K562 (cell line): Measurements from ENCODE around the gene MYCL. TPM values are rescaled to one million over a fixed set of nuclear protein-coding genes. Genes with fewer than 3 reads are reported as not detected.

ENCODE experiments used
- ATAC-seq: fragments of 200-7000 bp; cut with Tn5 transposase; 3 replicates; pipeline ENCODE4 v1.9.1; 2020; ENCODE audit warnings: moderate library complexity
- Bru-seq: library from RNA; stranded (reverse); fragments of 400-500 nt; gene quantifications from one replicate; lab custom pipeline; 2021; lab: Mats Ljungman, UMichigan
- BruChase-seq, 2 experiments: library from RNA; stranded (reverse); fragments of 400-500 nt; gene quantifications; one replicate each; lab custom pipeline; 2021; lab: Mats Ljungman, UMichigan
- BruUV-seq: library from RNA; stranded (reverse); fragments of 400-500 nt; replicated peaks from 2 replicates; lab custom pipeline; 2021; lab: Mats Ljungman, UMichigan
- CTCF ChIA-PET: fragments of 300-600 bp; formaldehyde crosslinking; extraction: SDS; loops from one replicate; lab custom pipeline; 2021; ENCODE audit warnings: low intra/inter-chr PET ratio; lab: Yijun Ruan, JAX
- POLR2A ChIA-PET: fragments of 300-600, 350-650 bp; sonication (Branson Sonifier 250); formaldehyde crosslinking; extraction: SDS; loops from one replicate; lab custom pipeline; 2021; ENCODE audit warnings: antibody characterized with exemption, inconsistent platforms; lab: Yijun Ruan, JAX
- DNase-seq, 4 experiments: peaks; one replicate each; pipeline versions ENCODE4 v3.0.0 to v3.0.0-alpha.2; 2011 to 2018; ENCODE audit warnings: low spot score in 3 of 4, mixed read lengths in 3 of 4; ENCODE audit errors: extremely low read depth in 1 of 4
- FAIRE-seq: peaks from 2 replicates; lab custom pipeline; 2011; peaks lifted over from hg19 to GRCh38; lab: Jason Lieb, UNC
- H2AFZ ChIP-seq: 2 replicates; pipeline ENCODE4 v1.6.0; 2011; ENCODE audit warnings: low read depth, low read length, control low read depth, inconsistent platforms
- H3K27ac ChIP-seq: fragments of 200-600 bp; 3 replicates; pipeline ENCODE4 v1.8.0; 2011; ENCODE audit warnings: low read depth, mild to moderate bottlenecking, control low read depth, inconsistent platforms, low read length, moderate library complexity, mixed read lengths; ENCODE audit errors: extremely low read depth
- H3K27me3 ChIP-seq, 2 experiments: fragments of 300-600 bp in 1 of 2; 2 replicates in 1 of 2; 3 replicates in 1 of 2; pipeline versions ENCODE4 v1.6.0 to v1.8.0; 2011; ENCODE audit warnings: inconsistent platforms in 2 of 2, low read length in 2 of 2, mild to moderate bottlenecking in 1 of 2, mixed read lengths in 1 of 2, moderate library complexity in 1 of 2; ENCODE audit not compliant: control insufficient read depth in 2 of 2, insufficient read depth in 2 of 2
- H3K36me3 ChIP-seq: fragments of 300-600 bp; 3 replicates; pipeline ENCODE4 v1.8.0; 2011; ENCODE audit warnings: mild to moderate bottlenecking, low read length, inconsistent platforms; ENCODE audit not compliant: control insufficient read depth, insufficient read depth
- H3K4me1 ChIP-seq, 2 experiments: fragments of 200-600 bp in 1 of 2; replicated peaks in 1 of 2; 2 replicates in 1 of 2; 3 replicates in 1 of 2; pipeline versions ENCODE4 v1.5.1 to v1.8.0; 2011; ENCODE audit warnings: inconsistent platforms in 2 of 2, low read length in 2 of 2, mild to moderate bottlenecking in 1 of 2, mixed read lengths in 1 of 2, moderate library complexity in 1 of 2; ENCODE audit not compliant: control insufficient read depth in 2 of 2, insufficient read depth in 2 of 2
- H3K4me2 ChIP-seq: 2 replicates; pipeline ENCODE4 v1.6.1; 2011; ENCODE audit warnings: low read length, control low read depth, inconsistent platforms, mixed read lengths; ENCODE audit not compliant: insufficient read depth
- H3K4me3 ChIP-seq: fragments of 200-600 bp; sonication (generic), shearing (Covaris generic); 2 replicates; pipeline ENCODE4 v1.5.1; 2016; ENCODE audit warnings: control low read depth, inconsistent platforms
- H3K79me2 ChIP-seq: fragments of 200-600 bp; 3 replicates; pipeline ENCODE4 v1.8.0; 2011; ENCODE audit warnings: low read length, inconsistent platforms; ENCODE audit not compliant: control insufficient read depth, insufficient read depth
- H3K9ac ChIP-seq, 2 experiments: 2 replicates each; pipeline versions ENCODE4 v1.6.0 to v1.6.1; 2011; ENCODE audit warnings: low read depth in 2 of 2, low read length in 2 of 2, control low read depth in 1 of 2, inconsistent platforms in 1 of 2, mild to moderate bottlenecking in 1 of 2, mixed read lengths in 1 of 2; ENCODE audit not compliant: insufficient read depth in 1 of 2
- H3K9me1 ChIP-seq: one replicate; pipeline ENCODE4 v1.6.0; 2011; ENCODE audit warnings: inconsistent platforms, mild to moderate bottlenecking, low read length, moderate library complexity; ENCODE audit not compliant: control insufficient read depth, insufficient read depth
- H3K9me3 ChIP-seq: replicated peaks from 2 replicates; pipeline ENCODE4 v1.5.1; 2011; ENCODE audit warnings: low read depth, low read length, inconsistent platforms; ENCODE audit not compliant: control insufficient read depth, insufficient read depth
- H4K20me1 ChIP-seq: replicated peaks from 2 replicates; pipeline ENCODE4 v1.6.1; 2011; ENCODE audit warnings: low read length, inconsistent platforms, mixed read lengths; ENCODE audit not compliant: control insufficient read depth, insufficient read depth
- ZNF785 ChIP-seq: fragments of 250-450 bp; sonication (Bioruptor Pico); IDR thresholded peaks from 2 replicates; pipeline ENCODE4 v1.4.0; 2020; ENCODE audit warnings: mild to moderate bottlenecking
- WGBS: fragments of 100-300 bp; shearing (Covaris generic); methylation state at CpG from one replicate; pipeline ENCODE4 v1.1.6; 2016; ENCODE audit warnings: low coverage, mixed read lengths; ENCODE audit not compliant: insufficient coverage; ENCODE audit errors: missing lambda C conversion rate; 5-methylcytosine and 5-hydroxymethylcytosine counted together
- in situ Hi-C: fragments of 300-500 bp; cut with MboI; formaldehyde crosslinking; loops from 4 replicates; pipeline ENCODE4 v1.15.0; 2018; ENCODE audit warnings: inconsistent platforms, mixed read lengths
- intact Hi-C: fragments of 100-400 bp; cut with micrococcal nuclease; formaldehyde crosslinking; loops from 2 replicates; pipeline ENCODE4 v1.14.2; 2022
- long read RNA-seq, 3 experiments: library from polyadenylated mRNA in 2 of 3; library from RNA in 1 of 3; unstranded in 2 of 3; stranded (forward) in 1 of 3; transcript quantifications; one replicate each; pipeline ENCODE4 v2.0.0, GENCODE V29; 2019 to 2022
- polyA minus RNA-seq, 3 experiments: library from RNA; depleted of rRNA, polyadenylated mRNA; stranded (reverse); fragments of >200 nt; gene quantifications; 2 replicates each; pipeline ENCODE4 v1.2.3, GENCODE V29; 2011
- polyA plus RNA-seq, 8 experiments: library from polyadenylated mRNA; depleted of rRNA in 4 of 8; stranded (reverse) in 5 of 8; unstranded in 3 of 8; fragments of >200 nt; fragmentation: Nextera tagmentation in 2 of 8; fragmentation: Illumina TruSeq in 1 of 8; extraction: Ambion mirVana in 2 of 8; extraction: Trizol in 1 of 8; gene quantifications; 2 replicates each; pipeline versions ENCODE4 v1.2.1 to v1.2.3, GENCODE V29; 2011 to 2014; ENCODE audit warnings: inconsistent platforms in 1 of 8, missing spikeins in 1 of 8
- total RNA-seq, 7 experiments: library from RNA; depleted of rRNA in 6 of 7; stranded (reverse); fragments of >200 nt in 6 of 7; fragmentation: Illumina TruSeq in 2 of 7; extraction: Trizol in 2 of 7; gene quantifications; 2 replicates each; pipeline versions ENCODE4 v1.2.1 to v1.2.3, GENCODE V29; 2011 to 2021; ENCODE audit warnings: low replicate concordance in 1 of 7
- TF ChIP-seq, protein P1 (sequence below): sonication (generic); formaldehyde crosslinking; IDR thresholded peaks from 2 replicates; pipeline ENCODE4 v1.8.1; 2023; ENCODE audit warnings: mild to moderate bottlenecking, missing genetic modification reagents
- TF ChIP-seq, protein P2 (sequence below): sonication (generic); formaldehyde crosslinking; IDR thresholded peaks from 2 replicates; pipeline ENCODE4 v1.8.0; 2022; ENCODE audit warnings: missing genetic modification reagents, mild to moderate bottlenecking, borderline replicate concordance
- TF ChIP-seq, protein P3 (sequence below): fragments of 150-350 bp; conservative IDR thresholded peaks from 2 replicates; pipeline ENCODE4 v1.6.1; 2014; ENCODE audit warnings: low read length

The MYCL gene, protein sequence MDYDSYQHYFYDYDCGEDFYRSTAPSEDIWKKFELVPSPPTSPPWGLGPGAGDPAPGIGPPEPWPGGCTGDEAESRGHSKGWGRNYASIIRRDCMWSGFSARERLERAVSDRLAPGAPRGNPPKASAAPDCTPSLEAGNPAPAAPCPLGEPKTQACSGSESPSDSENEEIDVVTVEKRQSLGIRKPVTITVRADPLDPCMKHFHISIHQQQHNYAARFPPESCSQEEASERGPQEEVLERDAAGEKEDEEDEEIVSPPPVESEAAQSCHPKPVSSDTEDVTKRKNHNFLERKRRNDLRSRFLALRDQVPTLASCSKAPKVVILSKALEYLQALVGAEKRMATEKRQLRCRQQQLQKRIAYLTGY
- 17.1 and 25.1 TPM in 2 replicates for total RNA-seq (2011; cell fraction: chromatin; rRNA removed; ENCODE audit: low replicate concordance)
- 30.7 and 32.6 TPM in 2 replicates for total RNA-seq (2011; cell fraction: nucleolus; rRNA removed)
- 27.3 and 29.5 TPM in 2 replicates for total RNA-seq (2011; cell fraction: nucleoplasm; rRNA removed)
- 18.8 and 22.5 TPM in 2 replicates for total RNA-seq (2014; rRNA removed)
- 12.8 and 13.2 TPM in 2 replicates for total RNA-seq (2014; rRNA removed; fragmentation: Illumina TruSeq; extraction: Trizol)
- 3.8 and 4.3 TPM in 2 replicates for total RNA-seq (2015; rRNA removed; fragmentation: Illumina TruSeq; extraction: Trizol)
- 19.7 and 22.0 TPM in 2 replicates for total RNA-seq (2021)
- polyA plus RNA-seq (2011; rRNA removed): 11.2 and 14.9 TPM in 2 replicates
- 12.4 and 15.8 TPM in 2 replicates for polyA plus RNA-seq (2011; cell fraction: cytosol; rRNA removed)
- polyA plus RNA-seq (2011; cell fraction: nucleus; rRNA removed): 12.3 and 20.0 TPM in 2 replicates
- polyA plus RNA-seq (2012): 6.2 and 30.6 TPM in 2 replicates
- polyA plus RNA-seq (2014; fragmentation: Illumina TruSeq; extraction: Trizol): 14.7 and 15.4 TPM in 2 replicates
- polyA plus RNA-seq (2014; fragmentation: Nextera tagmentation; extraction: Ambion mirVana): 1 to 10 TPM; 3.5 to 4.0 TPM
- 17.1 and 18.2 TPM in 2 replicates for polyA plus RNA-seq (2014; rRNA removed)
- 12.1 and 17.8 TPM in 2 replicates for polyA minus RNA-seq (2011; rRNA and poly(A)+ RNA removed)
- polyA minus RNA-seq (2011; cell fraction: cytosol; rRNA and poly(A)+ RNA removed): 6.6 and 8.7 TPM in 2 replicates
- 15.6 and 34.1 TPM in 2 replicates for polyA minus RNA-seq (2011; cell fraction: nucleus; rRNA and poly(A)+ RNA removed)
- Bru-seq, nascent RNA: percentile 84 among the genes with signal in this experiment
- BruChase-seq, experiment 1, labeled RNA remaining after a 2-hour chase: percentile 73 among the genes with signal in this experiment
- percentile 73 among the genes with signal in this experiment for BruChase-seq, experiment 2, labeled RNA remaining after a 6-hour chase
- long read RNA-seq, experiment 1, transcript MYCL-202 (2 exons, 1,688 nt): major isoform, 16 of 32 reads
- long read RNA-seq, experiment 1, partial matches to known transcripts: 0 of 32 reads
- long read RNA-seq, experiment 1, other reads (novel, unspliced or antisense): 10 of 32 reads
- long read RNA-seq, experiment 2, partial matches to known transcripts: 0 of 9 reads
- long read RNA-seq, experiment 2, other reads (novel, unspliced or antisense): 3 of 9 reads
- long read RNA-seq, experiment 3, partial matches to known transcripts: 0 of 7 reads
- long read RNA-seq, experiment 3, other reads (novel, unspliced or antisense): 1 of 7 reads

DNA sequence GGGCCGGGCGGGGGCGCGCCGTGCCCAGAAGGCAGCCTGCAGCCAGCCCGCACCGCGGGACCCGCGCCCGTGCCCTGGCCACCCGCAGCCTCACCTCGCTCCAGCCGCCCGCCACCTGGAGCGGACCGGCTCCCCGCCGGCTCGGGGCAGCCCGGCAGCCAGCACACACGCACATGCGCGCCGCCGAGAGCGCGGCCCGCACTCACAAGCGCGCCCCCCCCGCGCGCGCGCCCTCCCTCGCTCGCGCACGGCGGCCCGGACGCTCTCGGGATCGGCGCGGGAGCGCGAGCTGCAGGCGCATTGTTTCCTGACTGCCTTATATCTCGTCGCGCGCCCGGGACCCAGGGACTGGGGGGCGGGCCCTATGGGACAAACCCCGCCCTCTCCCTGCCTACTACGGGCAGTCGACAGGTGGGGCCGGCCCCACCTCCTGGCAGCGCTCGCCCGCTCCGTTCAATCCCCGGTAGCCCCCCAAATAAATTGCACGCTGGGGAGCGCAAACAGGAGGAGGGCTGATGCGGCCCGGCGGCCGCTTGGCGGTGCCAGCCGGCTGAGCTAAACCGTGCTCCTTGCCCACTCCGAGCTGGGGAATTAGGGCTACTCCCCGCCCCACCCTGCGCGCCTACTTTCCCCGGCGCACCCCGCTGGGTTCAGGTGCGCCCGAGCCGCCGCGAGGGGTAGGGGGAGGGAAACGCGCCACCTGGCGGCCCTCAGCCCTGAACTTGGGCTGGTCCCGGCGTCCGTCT, at the start of gene MYCL:
Gene MYCL (minus strand): TSS at position 204 of the 746 bp plus-strand sequence. CDS start 483 bp downstream, outside the sequence.
- Histone ChIP-seq H4K20me1 (no peaks in the 10 kb centered on the region), H3K4me3 (peak within 1 kb of the TSS; percentile 80), H3K27ac (peak within 1 kb of the TSS; percentile 64), H3K9me1 (peaks cover 4% of the 10 kb centered on the region), H2AFZ (peak within 1 kb of the TSS; percentile 84), H3K4me2 (peak within 1 kb of the TSS; percentile 86), H3K36me3 (no peaks in the 10 kb centered on the region; the same call in 2 of the 3 replicates), H3K9me3 (0 out of 2 replicates have a peak, but pooled peaks cover 2% of the 10 kb centered on the region), H3K9ac (peak within 1 kb of the TSS; percentile 88 to 97), H3K4me1 (peaks cover 30 to 35% of the 10 kb centered on the region in 2 experiments; a peak in 4 of 5 replicates), H3K27me3 (peaks cover 3 to 14% of the 10 kb centered on the region in 2 experiments), H3K79me2 (peaks cover 23% of the 10 kb centered on the region)
- no TSS peak for BruUV-seq
- under 1% methylated on average over 69 of the region's 92 CpGs for WGBS
- POLR2A ChIA-PET: interaction anchor here (0.5 to 3.0 kb wide), 22 partner anchors 8 to 493 kb away, joined by 3 to 21 read pairs (median 4); no protein-coding TSS in a partner anchor
- CTCF ChIA-PET: interaction anchor here (0.6 to 2.9 kb wide), 6 partner anchors 17 to 296 kb away, joined by 3 to 43 read pairs (median 4); no protein-coding TSS in a partner anchor
- ATAC-seq: peak; percentile 78
- FAIRE-seq: peak; percentile 19
- intact Hi-C loops (loop anchor here (1.0 kb wide), 1 partner anchor 86 kb away; no protein-coding TSS in a partner anchor), in situ Hi-C loops (no loop called here)
- peak; percentile 92 to 94 (median 93) for DNase-seq
- TF ChIP-seq ZNF785 (CRISPR knock-in tag): no peak
- TF ChIP-seq, protein P1, sequence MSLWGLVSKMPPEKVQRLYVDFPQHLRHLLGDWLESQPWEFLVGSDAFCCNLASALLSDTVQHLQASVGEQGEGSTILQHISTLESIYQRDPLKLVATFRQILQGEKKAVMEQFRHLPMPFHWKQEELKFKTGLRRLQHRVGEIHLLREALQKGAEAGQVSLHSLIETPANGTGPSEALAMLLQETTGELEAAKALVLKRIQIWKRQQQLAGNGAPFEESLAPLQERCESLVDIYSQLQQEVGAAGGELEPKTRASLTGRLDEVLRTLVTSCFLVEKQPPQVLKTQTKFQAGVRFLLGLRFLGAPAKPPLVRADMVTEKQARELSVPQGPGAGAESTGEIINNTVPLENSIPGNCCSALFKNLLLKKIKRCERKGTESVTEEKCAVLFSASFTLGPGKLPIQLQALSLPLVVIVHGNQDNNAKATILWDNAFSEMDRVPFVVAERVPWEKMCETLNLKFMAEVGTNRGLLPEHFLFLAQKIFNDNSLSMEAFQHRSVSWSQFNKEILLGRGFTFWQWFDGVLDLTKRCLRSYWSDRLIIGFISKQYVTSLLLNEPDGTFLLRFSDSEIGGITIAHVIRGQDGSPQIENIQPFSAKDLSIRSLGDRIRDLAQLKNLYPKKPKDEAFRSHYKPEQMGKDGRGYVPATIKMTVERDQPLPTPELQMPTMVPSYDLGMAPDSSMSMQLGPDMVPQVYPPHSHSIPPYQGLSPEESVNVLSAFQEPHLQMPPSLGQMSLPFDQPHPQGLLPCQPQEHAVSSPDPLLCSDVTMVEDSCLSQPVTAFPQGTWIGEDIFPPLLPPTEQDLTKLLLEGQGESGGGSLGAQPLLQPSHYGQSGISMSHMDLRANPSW (CRISPR knock-in tag): no peak
- TF ChIP-seq, protein P2, sequence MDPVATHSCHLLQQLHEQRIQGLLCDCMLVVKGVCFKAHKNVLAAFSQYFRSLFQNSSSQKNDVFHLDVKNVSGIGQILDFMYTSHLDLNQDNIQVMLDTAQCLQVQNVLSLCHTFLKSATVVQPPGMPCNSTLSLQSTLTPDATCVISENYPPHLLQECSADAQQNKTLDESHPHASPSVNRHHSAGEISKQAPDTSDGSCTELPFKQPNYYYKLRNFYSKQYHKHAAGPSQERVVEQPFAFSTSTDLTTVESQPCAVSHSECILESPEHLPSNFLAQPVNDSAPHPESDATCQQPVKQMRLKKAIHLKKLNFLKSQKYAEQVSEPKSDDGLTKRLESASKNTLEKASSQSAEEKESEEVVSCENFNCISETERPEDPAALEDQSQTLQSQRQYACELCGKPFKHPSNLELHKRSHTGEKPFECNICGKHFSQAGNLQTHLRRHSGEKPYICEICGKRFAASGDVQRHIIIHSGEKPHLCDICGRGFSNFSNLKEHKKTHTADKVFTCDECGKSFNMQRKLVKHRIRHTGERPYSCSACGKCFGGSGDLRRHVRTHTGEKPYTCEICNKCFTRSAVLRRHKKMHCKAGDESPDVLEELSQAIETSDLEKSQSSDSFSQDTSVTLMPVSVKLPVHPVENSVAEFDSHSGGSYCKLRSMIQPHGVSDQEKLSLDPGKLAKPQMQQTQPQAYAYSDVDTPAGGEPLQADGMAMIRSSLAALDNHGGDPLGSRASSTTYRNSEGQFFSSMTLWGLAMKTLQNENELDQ: no peak
- TF ChIP-seq, protein P3, sequence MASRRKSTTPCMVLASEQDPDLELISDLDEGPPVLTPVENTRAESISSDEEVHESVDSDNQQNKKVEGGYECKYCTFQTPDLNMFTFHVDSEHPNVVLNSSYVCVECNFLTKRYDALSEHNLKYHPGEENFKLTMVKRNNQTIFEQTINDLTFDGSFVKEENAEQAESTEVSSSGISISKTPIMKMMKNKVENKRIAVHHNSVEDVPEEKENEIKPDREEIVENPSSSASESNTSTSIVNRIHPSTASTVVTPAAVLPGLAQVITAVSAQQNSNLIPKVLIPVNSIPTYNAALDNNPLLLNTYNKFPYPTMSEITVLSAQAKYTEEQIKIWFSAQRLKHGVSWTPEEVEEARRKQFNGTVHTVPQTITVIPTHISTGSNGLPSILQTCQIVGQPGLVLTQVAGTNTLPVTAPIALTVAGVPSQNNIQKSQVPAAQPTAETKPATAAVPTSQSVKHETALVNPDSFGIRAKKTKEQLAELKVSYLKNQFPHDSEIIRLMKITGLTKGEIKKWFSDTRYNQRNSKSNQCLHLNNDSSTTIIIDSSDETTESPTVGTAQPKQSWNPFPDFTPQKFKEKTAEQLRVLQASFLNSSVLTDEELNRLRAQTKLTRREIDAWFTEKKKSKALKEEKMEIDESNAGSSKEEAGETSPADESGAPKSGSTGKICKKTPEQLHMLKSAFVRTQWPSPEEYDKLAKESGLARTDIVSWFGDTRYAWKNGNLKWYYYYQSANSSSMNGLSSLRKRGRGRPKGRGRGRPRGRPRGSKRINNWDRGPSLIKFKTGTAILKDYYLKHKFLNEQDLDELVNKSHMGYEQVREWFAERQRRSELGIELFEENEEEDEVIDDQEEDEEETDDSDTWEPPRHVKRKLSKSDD: no peak
